Measurements from ENCODE around the gene SLC2A4RG. TPM values are rescaled to one million over a fixed set of nuclear protein-coding genes. Genes with fewer than 3 reads are reported as not detected.
A peak's percentile ranks its signal among the peaks of the same experiment; 100 is the strongest.

The SLC2A4RG gene
- total RNA-seq, 2 experiments from 2014 or later = 38.5 to 39.8 TPM

DNA sequence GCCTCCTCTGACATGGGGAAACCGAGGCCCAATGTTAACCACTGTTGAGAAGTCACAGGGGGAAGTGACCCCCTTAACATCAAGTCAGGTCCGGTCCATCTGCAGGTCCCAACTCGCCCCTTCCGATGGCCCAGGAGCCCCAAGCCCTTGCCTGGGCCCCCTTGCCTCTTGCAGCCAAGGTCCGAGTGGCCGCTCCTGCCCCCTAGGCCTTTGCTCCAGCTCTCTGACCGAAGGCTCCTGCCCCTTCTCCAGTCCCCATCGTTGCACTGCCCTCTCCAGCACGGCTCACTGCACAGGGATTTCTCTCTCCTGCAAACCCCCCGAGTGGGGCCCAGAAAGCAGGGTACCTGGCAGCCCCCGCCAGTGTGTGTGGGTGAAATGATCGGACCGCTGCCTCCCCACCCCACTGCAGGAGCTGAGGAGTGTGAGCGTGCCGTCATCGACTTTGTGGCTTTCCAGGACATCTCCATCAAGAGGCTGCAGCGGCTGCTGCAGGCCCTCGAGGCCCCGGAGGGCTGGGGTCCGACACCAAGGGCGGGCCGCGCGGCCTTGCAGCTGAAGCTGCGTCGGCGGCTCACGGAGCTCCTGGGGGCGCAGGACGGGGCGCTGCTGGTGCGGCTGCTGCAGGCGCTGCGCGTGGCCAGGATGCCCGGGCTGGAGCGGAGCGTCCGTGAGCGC lies 41.6 kb upstream of the SLC2A4RG start:
- Mint-ChIP-seq H3K27me3 (no peaks in the 10 kb centered on the region), H3K4me1 (ENCODE audit: low read depth) (peaks cover 26% of the 10 kb centered on the region), H3K9me3 (no peaks in the 10 kb centered on the region), H3K4me3 (no peak overlapping the region), H3K36me3 (ENCODE audit: low read depth) (peaks cover 11% of the 10 kb centered on the region), H3K27ac (no peak overlapping the region)
- ChIA-PET CTCF (interaction anchor here (0.6 to 1.3 kb wide), 4 partner anchors 9 to 167 kb away, joined by 3 to 4 read pairs (median 3); no protein-coding TSS in a partner anchor), POLR2A (interaction anchor here (0.8 to 2.7 kb wide), 8 partner anchors 9 to 160 kb away, joined by 3 to 16 read pairs (median 6); partner anchors contain the start of genes ARFRP1, LIME1 and ZGPAT)
- TF ChIP-seq, protein P1, sequence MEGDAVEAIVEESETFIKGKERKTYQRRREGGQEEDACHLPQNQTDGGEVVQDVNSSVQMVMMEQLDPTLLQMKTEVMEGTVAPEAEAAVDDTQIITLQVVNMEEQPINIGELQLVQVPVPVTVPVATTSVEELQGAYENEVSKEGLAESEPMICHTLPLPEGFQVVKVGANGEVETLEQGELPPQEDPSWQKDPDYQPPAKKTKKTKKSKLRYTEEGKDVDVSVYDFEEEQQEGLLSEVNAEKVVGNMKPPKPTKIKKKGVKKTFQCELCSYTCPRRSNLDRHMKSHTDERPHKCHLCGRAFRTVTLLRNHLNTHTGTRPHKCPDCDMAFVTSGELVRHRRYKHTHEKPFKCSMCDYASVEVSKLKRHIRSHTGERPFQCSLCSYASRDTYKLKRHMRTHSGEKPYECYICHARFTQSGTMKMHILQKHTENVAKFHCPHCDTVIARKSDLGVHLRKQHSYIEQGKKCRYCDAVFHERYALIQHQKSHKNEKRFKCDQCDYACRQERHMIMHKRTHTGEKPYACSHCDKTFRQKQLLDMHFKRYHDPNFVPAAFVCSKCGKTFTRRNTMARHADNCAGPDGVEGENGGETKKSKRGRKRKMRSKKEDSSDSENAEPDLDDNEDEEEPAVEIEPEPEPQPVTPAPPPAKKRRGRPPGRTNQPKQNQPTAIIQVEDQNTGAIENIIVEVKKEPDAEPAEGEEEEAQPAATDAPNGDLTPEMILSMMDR (IDR thresholded peaks at IDR 0.05) = no peak
- no peak for ATAC-seq
- DNase-seq = no peak
- intact Hi-C loops (cut with micrococcal nuclease) = no loop called here

DNA sequence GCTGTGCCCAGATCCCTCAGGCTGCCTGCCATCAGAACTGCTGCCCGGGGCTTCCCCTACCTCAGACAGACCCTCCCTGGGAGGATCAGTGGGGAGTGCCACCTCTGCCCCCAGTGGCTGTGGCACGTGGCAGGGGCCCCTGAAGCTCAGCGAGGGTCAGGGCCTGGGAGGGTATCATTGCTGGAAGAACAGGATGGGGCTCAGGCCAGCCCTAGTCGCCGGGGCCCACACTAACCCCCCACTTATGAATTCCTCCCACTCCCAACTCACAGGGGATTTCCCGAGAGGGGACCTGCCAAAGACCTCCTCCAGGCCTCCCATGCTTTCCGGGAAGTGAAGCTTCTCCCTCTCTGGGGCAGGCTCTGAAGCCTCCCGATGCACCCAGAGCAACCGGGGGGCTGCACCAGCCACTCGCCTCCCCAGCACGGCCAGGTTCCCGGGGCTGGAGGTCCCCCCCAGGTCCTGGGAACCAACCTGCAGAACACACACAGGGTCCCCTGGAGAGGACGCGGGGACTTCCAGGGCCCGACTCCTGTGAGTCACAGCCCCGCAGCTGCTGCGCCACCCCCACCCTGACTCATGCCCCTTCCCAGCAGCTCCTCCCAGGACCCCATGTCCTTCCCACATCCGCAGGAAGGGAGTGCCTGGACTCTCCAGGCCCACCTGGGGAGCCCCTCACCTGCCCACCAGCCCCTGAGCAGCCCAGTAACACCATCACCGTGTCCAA lies 40.7 kb upstream of the SLC2A4RG start:
- ChIA-PET CTCF (interaction anchor here (1.0 to 1.2 kb wide), 2 partner anchors 8 to 166 kb away, joined by 3 to 4 read pairs; no protein-coding TSS in a partner anchor), POLR2A (interaction anchor here (0.7 to 2.7 kb wide), 8 partner anchors 9 to 282 kb away, joined by 3 to 16 read pairs (median 4); partner anchors contain the start of genes ARFRP1, LIME1, PRPF6 and ZGPAT)
- peak; percentile 72 for DNase-seq
- intact Hi-C loops (cut with micrococcal nuclease) = no loop called here
- H3K4me3 Mint-ChIP-seq = no peak overlapping the region
- H3K9me3 Mint-ChIP-seq = no peaks in the 10 kb centered on the region
- peaks cover 23% of the 10 kb centered on the region for H3K4me1 Mint-ChIP-seq (ENCODE audit: low read depth)
- H3K27me3 Mint-ChIP-seq = no peaks in the 10 kb centered on the region
- H3K36me3 Mint-ChIP-seq (ENCODE audit: low read depth) = peaks cover 7% of the 10 kb centered on the region
- H3K27ac Mint-ChIP-seq = peak overlapping the region; percentile 67
- TF ChIP-seq, protein P1 (IDR thresholded peaks at IDR 0.05) = no peak
- peak; percentile 55 for ATAC-seq

DNA sequence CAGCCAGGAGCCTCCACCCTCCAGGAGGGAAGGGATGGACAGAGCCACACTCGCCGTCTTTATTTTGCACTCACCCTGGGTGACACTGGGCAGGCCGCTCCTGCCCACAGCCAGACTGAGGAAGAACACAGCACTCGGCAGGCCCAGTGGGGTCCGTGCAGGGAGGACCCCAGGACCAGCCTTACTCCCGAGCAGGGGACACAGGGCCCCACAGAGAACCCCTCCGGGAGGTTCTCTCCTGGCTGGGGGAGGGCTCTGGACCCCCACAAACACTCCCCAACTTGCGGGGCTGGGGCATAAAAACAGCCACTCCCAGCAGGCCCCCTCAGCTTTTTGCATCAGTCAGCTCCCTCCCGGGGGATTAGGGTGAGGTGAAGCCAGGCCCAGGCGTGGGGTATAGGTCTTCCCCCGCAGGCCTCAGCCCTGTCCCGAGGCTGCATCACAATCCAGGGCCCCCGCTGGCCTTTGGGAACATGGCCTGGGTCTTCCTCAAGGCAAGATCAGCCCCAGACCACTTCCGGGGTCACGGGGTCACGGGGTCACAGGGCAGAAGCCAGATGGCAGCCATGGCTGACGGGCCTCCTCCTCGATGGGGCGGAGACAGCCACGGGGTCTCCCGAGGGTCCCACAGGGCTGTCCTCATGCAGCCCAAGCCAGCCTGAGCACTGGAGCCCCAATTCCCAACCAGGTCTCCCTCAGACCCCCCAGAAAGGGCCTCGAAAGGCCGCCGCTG lies 39.9 kb upstream of the SLC2A4RG start:
- no peak for ATAC-seq
- no peaks in the 10 kb centered on the region for H3K9me3 Mint-ChIP-seq
- intact Hi-C loops (cut with micrococcal nuclease) = loop anchor here (10.0 kb wide), 1 partner anchor 165 kb away; the partner anchor contains the start of genes ABHD16B and TPD52L2
- peaks cover 23% of the 10 kb centered on the region for H3K4me1 Mint-ChIP-seq (ENCODE audit: low read depth)
- ChIA-PET POLR2A (interaction anchor here (0.7 to 2.7 kb wide), 7 partner anchors 8 to 281 kb away, joined by 3 to 16 read pairs (median 4); partner anchors contain the start of genes ARFRP1, LIME1, PRPF6 and ZGPAT), CTCF (interaction anchor here (1.2 kb wide), 1 partner anchor 165 kb away, joined by 3 read pairs; no protein-coding TSS in a partner anchor)
- H3K36me3 Mint-ChIP-seq (ENCODE audit: low read depth) = peaks cover 2% of the 10 kb centered on the region
- no peak for DNase-seq
- TF ChIP-seq, protein P1 (IDR thresholded peaks at IDR 0.05) = no peak
- no peaks in the 10 kb centered on the region for H3K27me3 Mint-ChIP-seq
- peak overlapping the region; percentile 67 for H3K27ac Mint-ChIP-seq
- H3K4me3 Mint-ChIP-seq = no peak overlapping the region

DNA sequence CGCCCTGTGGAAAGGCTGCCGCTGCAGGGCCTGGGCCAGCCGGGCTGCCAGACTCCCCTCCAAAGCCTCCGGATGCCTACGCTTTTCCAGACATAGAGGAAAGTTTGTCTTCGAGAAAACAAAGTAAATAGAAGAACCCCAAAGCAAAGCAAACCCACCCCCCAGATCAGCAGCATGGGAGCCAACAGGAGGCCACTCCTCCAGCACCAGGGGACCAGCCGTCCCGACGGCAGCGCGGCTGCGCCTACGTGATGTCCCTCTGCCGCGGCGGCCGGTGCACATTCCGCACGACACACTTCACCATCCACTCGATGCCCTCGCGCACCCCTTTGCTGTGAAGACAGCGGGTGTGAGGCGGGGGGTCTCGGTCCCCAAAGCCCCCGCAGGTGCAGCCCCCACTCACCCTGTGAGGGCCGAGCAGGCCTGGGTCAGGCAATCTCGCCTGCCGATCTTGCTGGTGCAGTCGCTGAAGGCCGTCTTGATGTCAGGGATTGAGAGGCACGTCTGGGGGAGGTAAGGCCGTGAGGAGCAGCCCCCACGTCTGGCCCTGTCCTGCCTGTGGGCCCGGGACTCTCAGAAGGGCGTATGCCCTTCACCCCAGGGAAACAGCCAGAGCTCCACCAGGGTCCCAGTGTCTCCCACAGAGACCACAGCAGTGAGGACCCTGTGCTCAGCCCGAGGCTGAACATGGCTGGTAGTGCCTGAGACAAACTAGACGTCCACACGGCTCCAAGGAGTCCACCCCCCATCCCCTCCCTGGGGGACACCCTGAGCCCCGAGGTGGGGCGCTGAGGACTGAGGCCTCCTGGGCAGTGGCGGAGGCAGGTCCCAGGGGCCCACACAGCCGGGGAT lies 39.2 kb upstream of the SLC2A4RG start:
- no peak for ATAC-seq
- POLR2A ChIA-PET = interaction anchor here (0.8 to 1.7 kb wide), 2 partner anchors 34 to 36 kb away, joined by 3 to 4 read pairs; no protein-coding TSS in a partner anchor
- CTCF ChIA-PET = interaction anchor here (0.6 kb wide), 1 partner anchor 50 kb away, joined by 3 read pairs; no protein-coding TSS in a partner anchor
- peaks cover 5% of the 10 kb centered on the region for H3K36me3 Mint-ChIP-seq (ENCODE audit: low read depth)
- H3K27me3 Mint-ChIP-seq = no peaks in the 10 kb centered on the region
- peaks cover 23% of the 10 kb centered on the region for H3K4me1 Mint-ChIP-seq (ENCODE audit: low read depth)
- H3K4me3 Mint-ChIP-seq = no peak overlapping the region
- intact Hi-C loops (cut with micrococcal nuclease) = loop anchor here (10.0 kb wide), 1 partner anchor 164 kb away; the partner anchor contains the start of genes ABHD16B and TPD52L2
- H3K27ac Mint-ChIP-seq = no peak overlapping the region
- no peak for DNase-seq
- TF ChIP-seq, protein P1 (IDR thresholded peaks at IDR 0.05) = no peak
- H3K9me3 Mint-ChIP-seq = no peaks in the 10 kb centered on the region

Measured in activated CD8-positive, alpha-beta T cell treated with anti-CD3 and anti-CD28 coated beads for 36 hours (primary cell).